HTR-8/SVneo (cell line): Measurements from ENCODE around the gene MBD4.
"Not testable (repeated sequence)": the region's sequence is repeated elsewhere in the genome, so short reads cannot be mapped to it uniquely, and the experiment has no call there.

Source experiments
- DNase-seq: peaks from one replicate; pipeline ENCODE4 v3.0.0; 2011; ENCODE audit warnings: low spot score, mixed read lengths; ENCODE audit not compliant: insufficient read length
- FAIRE-seq: peaks from 2 replicates; lab custom pipeline; 2011; peaks lifted over from hg19 to GRCh38; lab: Jason Lieb, UNC

The MBD4 gene

GRCh38 chr3:129388791-129389571 is 50.8 kb downstream of the MBD4 start:
- DNase-seq = not testable (repeated sequence)
- peak; percentile 31 for FAIRE-seq

GRCh38 chr3:129387487-129387886 is 52.3 kb downstream of the MBD4 start:
- FAIRE-seq (no peak), DNase-seq (no peak)

GRCh38 chr3:129386984-129387383 is 52.8 kb downstream of the MBD4 start:
- no peak for DNase-seq
- no peak for FAIRE-seq

GRCh38 chr3:129385507-129385906 is 54.2 kb downstream of the MBD4 start:
- not testable (repeated sequence) for FAIRE-seq, DNase-seq

- FAIRE-seq = no peak
- no peak for DNase-seq
Measured at GRCh38 chr3:129384594-129385323, 55.0 kb downstream of the MBD4 start.

GRCh38 chr3:129384103-129384502 is 55.6 kb downstream of the MBD4 start:
- FAIRE-seq = peak; percentile 16
- DNase-seq = not testable (repeated sequence)

GRCh38 chr3:129383292-129383860 is 56.4 kb downstream of the MBD4 start:
- DNase-seq = peak; percentile 84
- FAIRE-seq = no peak

GRCh38 chr3:129382366-129382765 is 57.4 kb downstream of the MBD4 start:
- FAIRE-seq (no peak), DNase-seq (no peak)
